HepG2 (cell line): ENCODE data around the gene CLASRP. TPM values are rescaled to one million over a fixed set of nuclear protein-coding genes. Genes with fewer than 3 reads are reported as not detected.
A peak's percentile ranks its signal among the peaks of the same experiment; 100 is the strongest.

ENCODE experiments used
- ARHGAP35 ChIP-seq: sonication (generic); formaldehyde crosslinking; IDR thresholded peaks from 2 replicates; pipeline ENCODE4 v1.9.0; 2022; ENCODE audit warnings: mild to moderate bottlenecking, inconsistent platforms, moderate library complexity, missing genetic modification reagents, borderline replicate concordance
- CHD2 ChIP-seq: IDR thresholded peaks from 2 replicates; pipeline ENCODE4 v1.6.1; 2011; ENCODE audit warnings: low read depth, low read length, improper control_type of control experiment
- CREM ChIP-seq, 2 experiments: sonication (generic) in 1 of 2; formaldehyde crosslinking in 1 of 2; IDR thresholded peaks; 2 replicates each; pipeline versions ENCODE4 v1.4.0 to v1.6.1; 2016 to 2020; ENCODE audit warnings: antibody characterized with exemption in 1 of 2, mild to moderate bottlenecking in 1 of 2, missing genetic modification reagents in 1 of 2
- GPN1 ChIP-seq: sonication (generic); formaldehyde crosslinking; IDR thresholded peaks from 2 replicates; pipeline ENCODE4 v1.5.1; 2020; ENCODE audit warnings: missing genetic modification reagents, borderline replicate concordance
- KDM1A ChIP-seq: IDR thresholded peaks from 2 replicates; pipeline ENCODE4 v1.6.1; 2016; ENCODE audit warnings: missing compliant biosample characterization
- KDM5B ChIP-seq: sonication (generic); formaldehyde crosslinking; IDR thresholded peaks from 2 replicates; pipeline ENCODE4 v1.4.0; 2020; ENCODE audit warnings: missing genetic modification reagents, mild to moderate bottlenecking, borderline replicate concordance
- RFX3 ChIP-seq: IDR thresholded peaks from 2 replicates; pipeline ENCODE4 v1.6.1; 2016; ENCODE audit warnings: missing biosample characterization, missing genetic modification reagents
- RFXANK ChIP-seq: IDR thresholded peaks from 2 replicates; pipeline ENCODE4 v1.6.1; 2016
- SOX5 ChIP-seq: IDR thresholded peaks from 2 replicates; pipeline ENCODE4 v1.6.1; 2016; ENCODE audit warnings: borderline replicate concordance
- ZBED4 ChIP-seq: sonication (generic); formaldehyde crosslinking; IDR thresholded peaks from 2 replicates; pipeline ENCODE4 v1.4.0; 2020; ENCODE audit warnings: missing genetic modification reagents, borderline replicate concordance
- ZNF142 ChIP-seq: sonication (generic); formaldehyde crosslinking; IDR thresholded peaks from 2 replicates; pipeline ENCODE4 v1.4.0; 2020; ENCODE audit warnings: missing genetic modification reagents
- ZNF280D ChIP-seq: sonication (generic); formaldehyde crosslinking; IDR thresholded peaks from 2 replicates; pipeline ENCODE4 v1.5.1; 2020; ENCODE audit warnings: mild to moderate bottlenecking, missing genetic modification reagents
- ZNF337 ChIP-seq: sonication (generic); formaldehyde crosslinking; IDR thresholded peaks from 2 replicates; pipeline ENCODE4 v1.5.1; 2020; ENCODE audit warnings: missing genetic modification reagents, low read depth, mild to moderate bottlenecking, borderline replicate concordance
- ZNF615 ChIP-seq: sonication (generic); formaldehyde crosslinking; IDR thresholded peaks from 2 replicates; pipeline ENCODE4 v1.5.0; 2020; ENCODE audit warnings: mild to moderate bottlenecking, missing genetic modification reagents, borderline replicate concordance
- ZNF670 ChIP-seq: sonication (generic); formaldehyde crosslinking; IDR thresholded peaks from 2 replicates; pipeline ENCODE4 v1.8.0; 2022; ENCODE audit warnings: mild to moderate bottlenecking, missing genetic modification reagents, borderline replicate concordance
- polyA plus RNA-seq, 8 experiments: library from polyadenylated mRNA; depleted of rRNA in 3 of 8; stranded (reverse) in 7 of 8; unstranded in 1 of 8; fragments of >200 nt; fragmentation: Illumina TruSeq in 4 of 8; extraction: Trizol in 4 of 8; gene quantifications; 2 replicates each; pipeline versions ENCODE4 v1.2.1 to v1.2.3, GENCODE V29; 2011 to 2016; ENCODE audit warnings: low read depth in 4 of 8, missing spikeins in 1 of 8, mixed read lengths in 1 of 8; ENCODE audit not compliant: insufficient read depth in 1 of 8
- total RNA-seq, 5 experiments: library from RNA; depleted of rRNA; stranded (reverse); fragments of >200 nt; fragmentation: Illumina TruSeq; extraction: Trizol; gene quantifications; 2 replicates each; pipeline ENCODE4 v1.2.3, GENCODE V29; 2016; ENCODE audit warnings: low read depth in 1 of 5

CLASRP gene
- total and polyA plus RNA-seq, 2 of the 13 experiments (the other 11 are each of a cell fraction or from before 2014, with no cell fraction given): 32.0 to 51.4 TPM

- TF ChIP-seq ZNF280D (CRISPR knock-in tag): no peak
- TF ChIP-seq RFXANK (CRISPR knock-in tag): peak; percentile 91
- peak; percentile 67; the same call in 1 of the 2 replicates for TF ChIP-seq ARHGAP35 (CRISPR knock-in tag)
- TF ChIP-seq GPN1 (CRISPR knock-in tag): no peak
- no peak for TF ChIP-seq CHD2
- no peak for TF ChIP-seq KDM1A (CRISPR knock-in tag)
- peak; percentile 93; the same call in 1 of the 2 replicates for TF ChIP-seq ZNF670 (CRISPR knock-in tag)
- no peak for TF ChIP-seq ZNF337 (CRISPR knock-in tag)
- peak; percentile 44; the same call in 1 of the 2 replicates for TF ChIP-seq SOX5 (CRISPR knock-in tag)
- no peak; the same call in 1 of the 2 replicates for TF ChIP-seq ZNF142
- TF ChIP-seq ZBED4 (CRISPR knock-in tag): peak; percentile 88; the same call in 1 of the 2 replicates
- TF ChIP-seq ZNF615 (CRISPR knock-in tag): peak; percentile 60; the same call in 1 of the 2 replicates
- TF ChIP-seq KDM5B (CRISPR knock-in tag): peak; percentile 86; the same call in 1 of the 2 replicates
- TF ChIP-seq RFX3 (CRISPR knock-in tag): no peak
- TF ChIP-seq CREM (IDR thresholded peaks at IDR 0.05): no peak
- no peak for TF ChIP-seq CREM (CRISPR knock-in tag; IDR thresholded peaks at IDR 0.05)
These were observed 40.4 kb downstream of the CLASRP start, which contains the start of gene GEMIN7 (continued) for GRCh38 chr19:45079063-45079910.
